GM10266 (cell line): ENCODE results near the gene ZNF488.

ENCODE experiments used
- DNase-seq: peaks from one replicate; pipeline ENCODE4 v3.0.0; 2012; ENCODE audit errors: extremely low spot score
- CTCF ChIP-seq: IDR thresholded peaks from 2 replicates; pipeline ENCODE4 v1.5.1; 2012; ENCODE audit warnings: mild to moderate bottlenecking, low read depth; ENCODE audit not compliant: control insufficient read depth, insufficient read depth; ENCODE audit errors: missing control alignments

The ZNF488 gene

GRCh38 chr10:47317251-47317650 is 66.8 kb downstream of the ZNF488 start:
- DNase-seq, result no peak
- TF ChIP-seq CTCF, result no peak

- no peak for DNase-seq
- no peak for TF ChIP-seq CTCF
Observed at GRCh38 chr10:47316131-47316530, 68.0 kb downstream of the ZNF488 start.
